ENCODE data around the gene FAM20C.
"Not testable (repeated sequence)": the region's sequence is repeated elsewhere in the genome, so short reads cannot be mapped to it uniquely, and the experiment has no call there.

The FAM20C gene

DNA sequence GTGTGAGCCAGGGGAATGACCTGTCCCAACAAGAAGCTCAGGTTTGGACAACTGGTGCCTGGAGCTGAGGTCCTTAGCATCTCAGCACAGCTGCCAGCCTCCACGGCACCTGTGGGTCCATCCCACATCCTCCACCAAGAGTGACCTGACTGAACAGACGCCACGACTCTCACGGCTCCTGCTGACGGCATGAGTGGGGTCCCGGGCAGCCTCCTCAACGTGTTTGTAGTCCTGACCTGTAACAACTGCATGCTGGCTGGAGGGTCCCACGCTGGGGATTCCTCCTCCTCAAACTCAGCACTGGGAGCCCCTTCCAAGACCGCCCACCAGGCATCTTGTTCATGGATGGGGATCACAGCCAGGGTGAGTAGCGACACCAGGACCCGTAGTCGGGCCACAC, 36.2 kb downstream of the FAM20C start:
- no peak for DNase-seq (ENCODE audit: low read depth)

- no peak for DNase-seq (ENCODE audit: low read depth)
Measured at GRCh38 chr7:229184-229964, 37.0 kb downstream of the FAM20C start.

- DNase-seq (ENCODE audit: low read depth): no peak
Measured at GRCh38 chr7:230274-230673, 37.9 kb downstream of the FAM20C start.

DNA sequence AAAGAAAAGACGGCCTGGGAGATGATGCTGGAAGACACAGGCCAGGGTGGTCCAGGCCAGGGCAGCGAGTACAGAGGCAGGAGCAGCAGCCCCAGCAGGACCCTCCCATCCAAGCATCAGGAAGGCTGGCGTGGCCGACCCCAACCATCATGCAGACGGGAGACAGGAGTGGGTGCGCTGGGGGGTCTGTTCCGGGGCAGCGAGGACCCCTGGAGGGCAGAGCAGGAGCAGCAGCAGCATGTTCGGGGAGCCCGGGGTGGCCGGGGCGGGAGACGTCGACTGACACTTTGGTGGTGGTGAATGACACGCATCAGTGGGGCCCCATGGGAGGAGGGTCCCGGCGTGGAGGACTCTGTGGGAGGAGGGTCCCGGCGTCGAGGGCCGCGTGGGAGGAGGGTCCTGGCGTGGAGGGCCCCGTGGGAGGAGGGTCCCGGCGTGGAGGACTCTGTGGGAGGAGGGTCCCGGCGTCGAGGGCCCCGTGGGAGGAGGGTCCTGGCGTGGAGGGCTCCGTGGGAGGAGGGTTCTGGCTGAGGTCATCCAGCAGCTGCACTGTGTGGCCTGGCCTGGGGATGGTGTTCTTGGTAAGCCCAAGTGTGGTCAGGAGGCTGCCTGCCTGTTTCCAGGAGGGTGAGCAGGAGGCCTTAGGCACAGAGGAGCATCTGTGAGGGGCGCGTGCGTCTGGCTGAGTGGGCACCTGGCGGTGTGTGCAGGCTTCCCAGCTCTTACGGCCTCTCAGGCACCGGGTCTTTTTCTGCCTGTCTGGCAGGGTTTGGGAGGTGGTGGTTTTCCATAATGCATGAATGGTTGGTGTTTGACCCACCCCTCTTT, 38.9 kb downstream of the FAM20C start:
- no peak for DNase-seq (ENCODE audit: low read depth)

DNA sequence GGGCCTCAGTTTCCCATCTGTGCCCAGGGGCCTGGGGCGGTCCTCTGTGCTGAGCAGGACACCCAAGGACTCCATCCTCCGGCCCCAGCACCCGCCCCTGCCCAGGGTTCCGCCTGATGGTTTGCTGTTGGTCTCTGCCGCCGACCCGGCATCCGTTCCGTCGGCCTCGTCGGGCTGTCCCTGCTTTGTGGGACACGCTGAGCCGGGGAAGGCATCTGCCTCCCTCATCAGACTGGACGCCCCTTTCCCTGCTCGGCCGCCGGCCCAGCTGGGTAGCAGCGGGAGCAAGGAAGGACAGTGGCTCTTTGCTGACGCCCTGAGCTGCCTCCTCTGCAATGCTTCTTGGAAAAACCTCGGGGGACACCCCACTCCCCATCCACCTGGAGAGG, 39.5 kb downstream of the FAM20C start:
- DNase-seq (ENCODE audit: low read depth): no peak

DNA sequence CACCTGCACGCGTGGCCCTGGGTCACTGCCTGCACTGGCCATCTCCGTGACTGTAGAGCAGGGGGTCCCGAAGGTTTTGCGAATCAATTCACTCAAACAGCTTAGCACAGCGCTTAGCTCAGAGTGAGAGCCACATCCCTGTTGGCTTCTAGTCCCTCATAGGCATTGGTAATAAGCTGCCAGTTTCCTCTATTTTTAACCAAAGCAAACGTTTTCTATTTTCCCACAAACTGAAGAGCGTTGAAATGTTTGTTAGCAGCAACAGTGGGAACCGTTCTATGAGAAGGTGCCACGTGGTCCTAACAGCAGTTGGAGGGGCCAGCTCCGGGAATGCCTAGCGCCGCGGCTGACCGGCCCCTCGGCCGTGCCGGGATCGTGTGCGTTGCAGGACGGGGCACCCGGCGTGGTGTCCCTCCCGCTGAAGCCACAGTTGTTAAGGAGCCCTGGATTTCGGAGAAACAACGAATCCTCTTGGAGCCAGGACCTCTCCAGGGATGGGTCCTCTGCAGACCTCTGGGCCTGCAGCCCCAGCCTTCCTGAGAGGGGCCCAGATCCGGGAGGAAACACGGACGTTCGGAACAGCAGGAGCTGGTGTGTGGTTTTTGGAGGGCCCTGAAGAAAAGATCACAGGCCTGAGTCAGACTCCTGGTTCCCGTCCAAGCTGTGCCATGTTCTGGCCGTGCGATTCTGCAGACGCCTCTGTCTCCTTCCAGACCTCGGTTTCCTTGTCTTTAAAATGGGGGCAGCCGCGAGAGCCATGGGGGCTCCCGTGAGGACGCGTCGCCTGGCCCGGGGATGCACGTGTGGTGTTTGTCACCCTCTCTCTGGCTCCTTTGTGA, 40.3 kb downstream of the FAM20C start:
- DNase-seq (ENCODE audit: low read depth): no peak

- no peak for DNase-seq (ENCODE audit: low read depth)
Measured at GRCh38 chr7:233249-234035, 41.1 kb downstream of the FAM20C start.

DNA sequence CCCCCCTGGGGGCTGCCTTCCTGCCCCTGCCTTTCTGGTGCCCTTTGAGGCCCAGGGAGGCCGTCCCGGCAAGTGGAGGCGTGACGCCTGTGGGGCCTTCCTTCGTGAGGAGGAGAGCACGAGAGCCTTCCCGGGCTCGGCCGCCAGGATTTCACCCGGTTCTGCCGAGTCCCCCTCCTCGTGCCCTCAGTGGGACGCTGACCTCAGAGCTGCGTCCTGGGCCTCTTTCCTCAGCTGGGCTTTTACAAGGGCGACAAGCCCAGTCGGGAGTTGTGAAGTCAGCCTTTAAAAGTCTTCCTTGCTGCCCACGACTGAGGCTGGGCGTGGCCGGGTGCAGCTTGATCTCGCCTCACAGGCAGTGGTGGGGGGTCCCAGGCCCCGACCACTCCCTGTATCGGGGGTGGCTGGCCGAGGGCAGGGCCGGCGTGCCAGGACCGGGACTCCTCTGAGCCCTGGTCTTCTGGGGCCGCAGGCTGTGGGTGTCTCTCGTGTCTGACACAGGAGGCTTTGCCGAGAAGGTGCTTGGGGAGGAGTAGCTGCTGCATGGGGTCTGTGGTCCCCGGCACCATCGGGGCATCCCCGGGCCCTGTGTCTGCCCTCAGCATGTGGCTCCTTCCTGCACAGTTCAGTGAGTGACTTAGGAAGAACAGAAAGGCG, 41.8 kb downstream of the FAM20C start:
- no peak for DNase-seq (ENCODE audit: low read depth)

- no peak for DNase-seq (ENCODE audit: low read depth)
Measured at GRCh38 chr7:234708-235553, 42.6 kb downstream of the FAM20C start.

DNA sequence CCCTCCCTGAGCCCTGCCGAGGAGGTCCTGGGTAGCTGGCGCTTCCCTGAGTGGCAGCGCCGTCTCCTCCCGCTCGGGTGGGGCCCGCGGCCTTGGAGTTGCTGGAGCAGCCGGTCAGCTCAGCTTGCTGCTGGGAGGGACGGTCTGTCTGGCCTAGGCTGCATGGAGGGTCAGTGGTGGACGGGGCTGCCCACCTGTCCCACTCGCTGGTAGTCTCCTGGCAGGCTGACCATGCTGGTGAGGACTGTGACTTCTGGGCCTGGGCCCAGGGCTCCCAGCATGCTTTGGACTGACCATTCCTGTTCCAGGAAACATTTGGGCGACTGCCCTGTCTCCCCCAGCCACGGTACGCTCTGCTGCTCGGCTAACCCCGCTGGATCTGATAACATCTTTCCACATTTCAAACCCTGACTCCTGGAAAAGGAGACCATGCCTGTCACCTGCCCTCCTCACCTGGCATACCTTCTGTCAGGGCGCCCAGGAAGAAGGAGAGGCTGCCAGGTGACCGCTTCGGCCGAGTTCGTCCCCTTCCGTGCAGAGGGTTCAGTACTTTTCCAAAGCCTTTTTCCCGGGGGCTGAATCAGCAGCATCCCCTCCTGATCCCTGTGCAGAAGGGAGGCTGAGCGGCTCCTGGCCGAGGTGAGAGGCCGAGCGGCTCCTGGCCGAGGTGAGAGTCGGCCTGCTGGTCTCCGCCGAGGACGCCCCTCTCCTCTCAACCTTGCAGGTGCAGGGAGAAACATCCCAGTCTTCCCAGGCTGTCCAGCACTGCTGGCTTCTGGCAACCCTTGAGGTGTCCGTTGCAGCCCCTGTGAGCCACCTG, 43.4 kb downstream of the FAM20C start:
- DNase-seq (ENCODE audit: low read depth): no peak

GRCh38 chr7:236967-237366, 44.6 kb downstream of the FAM20C start:
- no peak for DNase-seq (ENCODE audit: low read depth)

DNA sequence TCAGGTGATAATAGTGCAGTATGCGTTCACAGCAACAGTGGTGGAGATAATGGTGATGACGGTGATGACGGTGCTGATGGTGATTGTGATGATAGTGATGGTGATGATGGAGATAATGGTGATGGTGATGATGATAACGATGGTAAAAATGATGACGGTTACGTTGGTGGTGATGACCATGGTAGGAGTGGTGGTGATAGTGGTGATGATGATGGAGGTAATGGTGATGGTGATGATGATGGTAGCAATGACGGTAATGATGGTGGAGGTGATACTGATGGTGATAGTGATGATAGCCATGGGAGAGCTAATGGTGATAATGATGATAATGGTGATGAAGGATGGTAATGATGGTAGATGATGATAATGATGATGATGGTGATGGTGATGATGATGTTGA, 45.0 kb downstream of the FAM20C start:
- no peak for DNase-seq (ENCODE audit: low read depth)

GRCh38 chr7:240146-240676, 47.8 kb downstream of the FAM20C start:
- no peak for DNase-seq (ENCODE audit: low read depth)

- DNase-seq (ENCODE audit: low read depth): no peak
Measured at GRCh38 chr7:240887-241421, 48.6 kb downstream of the FAM20C start.

DNA sequence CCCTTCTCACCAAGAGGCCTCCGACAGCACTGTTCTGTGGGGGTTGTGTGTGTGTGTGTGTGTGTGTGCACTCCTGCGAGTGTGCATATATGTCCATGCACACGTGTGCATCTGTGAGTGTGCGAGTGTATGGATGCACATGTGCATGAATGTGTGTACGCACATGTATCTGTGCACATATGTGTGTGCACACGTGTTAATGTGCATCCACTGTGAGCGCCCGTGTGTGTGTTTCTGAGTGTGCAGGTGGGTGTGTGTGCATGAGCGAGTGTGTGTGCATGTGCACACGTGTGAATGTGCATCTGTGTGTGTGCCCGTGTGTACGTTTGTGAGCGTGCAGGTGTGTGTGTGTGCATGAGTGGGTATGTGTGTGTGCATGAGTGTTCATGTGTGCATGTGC, 49.1 kb downstream of the FAM20C start:
- DNase-seq (ENCODE audit: low read depth): no peak

- DNase-seq (ENCODE audit: low read depth): not testable (repeated sequence)
Measured at GRCh38 chr7:242826-243579, 50.6 kb downstream of the FAM20C start.

DNA sequence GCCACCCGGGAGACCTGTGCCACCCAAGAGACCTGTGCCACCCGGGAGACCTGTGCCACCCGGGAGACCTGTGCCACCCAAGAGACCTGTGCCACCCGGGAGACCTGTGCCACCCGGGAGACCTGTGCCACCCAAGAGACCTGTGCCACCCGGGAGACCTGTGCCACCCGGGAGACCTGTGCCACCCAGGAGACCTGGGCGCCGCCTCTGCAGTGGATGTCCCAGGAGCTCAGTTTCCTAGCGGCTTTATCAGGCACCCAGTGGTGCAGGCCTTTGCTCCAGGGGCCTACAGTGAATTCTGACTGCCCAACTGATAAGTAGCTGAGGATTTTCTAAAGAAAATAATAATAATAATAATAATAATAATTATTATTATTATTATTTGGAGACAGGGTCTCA, 51.2 kb downstream of the FAM20C start:
- not testable (repeated sequence) for DNase-seq (ENCODE audit: low read depth)

- DNase-seq (ENCODE audit: low read depth): no peak
Measured at GRCh38 chr7:244974-245373, 52.6 kb downstream of the FAM20C start.
